Kidney tubule cell (primary cell): ENCODE results near the gene FMN2.

ENCODE experiments used
- DNase-seq: peaks from one replicate; pipeline ENCODE4 v3.0.0-alpha.2; 2018; ENCODE audit warnings: low spot score

The FMN2 gene

DNA sequence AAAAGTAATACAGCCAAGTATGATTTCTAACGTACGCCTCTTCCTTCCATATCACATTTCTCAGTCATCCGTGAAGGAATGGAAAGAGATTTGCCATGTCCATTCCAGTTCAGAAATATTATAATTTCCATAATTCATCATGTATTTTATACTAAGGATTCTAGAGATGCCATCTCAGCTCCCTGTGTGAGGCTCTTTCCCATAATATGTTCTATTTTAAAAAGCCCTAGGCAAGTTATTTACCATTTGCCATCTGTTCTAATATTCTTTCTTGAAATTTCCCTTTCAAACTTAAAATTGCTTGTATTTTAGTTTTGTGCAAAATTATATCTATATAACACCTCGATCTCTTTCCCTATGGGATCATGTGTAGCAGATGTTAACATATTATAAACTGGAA lies 106.7 kb downstream of the FMN2 start:
- DNase-seq = no peak

DNA sequence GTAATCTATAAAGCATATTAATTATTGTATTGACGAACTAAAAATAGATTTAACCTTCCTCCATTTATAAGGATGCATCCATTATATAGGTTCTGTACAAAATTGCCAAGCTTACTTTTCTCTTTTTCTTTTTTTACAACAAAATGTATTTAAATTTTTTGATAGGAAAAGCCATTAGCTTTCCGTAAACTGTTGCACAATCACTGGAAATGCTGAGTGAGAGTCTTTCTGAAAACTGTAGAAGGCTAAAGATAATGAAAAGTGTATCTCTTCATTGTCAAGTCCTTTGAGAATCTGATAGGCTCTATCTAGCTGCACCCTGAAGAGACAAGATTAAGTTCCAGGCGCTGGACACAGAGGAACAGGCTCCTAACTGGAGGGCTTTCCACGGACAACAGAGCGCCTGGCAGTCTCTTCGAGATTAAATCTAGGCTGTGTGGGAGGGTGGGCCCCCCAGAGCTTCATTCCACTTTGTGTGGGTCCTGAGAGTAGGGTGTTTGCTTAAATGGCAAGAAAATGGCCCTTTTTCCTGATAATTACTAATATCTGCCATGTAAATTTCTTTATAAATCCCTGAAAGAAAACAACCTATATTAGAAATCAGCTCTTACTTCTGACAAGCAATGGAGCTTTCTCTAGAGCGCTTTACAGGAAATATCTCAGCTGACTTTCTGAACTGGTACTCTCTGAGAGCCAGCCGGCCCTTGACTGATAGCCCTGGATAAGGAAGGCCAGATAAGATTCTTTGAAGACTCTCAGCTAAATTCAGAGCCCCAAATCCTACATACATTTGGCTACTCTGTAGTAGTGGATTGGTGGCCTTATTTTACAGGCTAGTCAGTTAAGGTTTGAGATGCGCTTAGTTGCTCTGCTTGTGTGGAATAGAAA lies 108.3 kb downstream of the FMN2 start:
- DNase-seq = no peak

DNA sequence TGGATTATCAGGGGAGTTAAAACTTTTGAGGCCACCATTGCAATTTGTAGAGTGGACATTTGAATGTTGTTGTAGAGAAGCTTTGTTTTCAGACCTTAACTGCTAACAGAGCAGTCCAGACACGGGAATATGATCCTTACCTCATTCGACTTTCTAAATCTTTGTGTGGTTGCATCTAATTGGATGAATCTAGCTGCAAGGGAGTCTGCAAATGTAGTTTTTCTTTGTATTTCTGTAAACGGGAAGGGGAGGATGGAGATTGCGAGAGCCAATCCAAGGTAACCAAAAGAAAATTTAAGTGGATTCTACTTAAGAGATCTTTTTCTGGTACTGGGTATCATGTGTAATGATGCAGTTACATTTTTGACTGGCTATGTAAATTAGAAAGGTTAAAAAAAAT lies 110.2 kb downstream of the FMN2 start:
- no peak for DNase-seq

DNA sequence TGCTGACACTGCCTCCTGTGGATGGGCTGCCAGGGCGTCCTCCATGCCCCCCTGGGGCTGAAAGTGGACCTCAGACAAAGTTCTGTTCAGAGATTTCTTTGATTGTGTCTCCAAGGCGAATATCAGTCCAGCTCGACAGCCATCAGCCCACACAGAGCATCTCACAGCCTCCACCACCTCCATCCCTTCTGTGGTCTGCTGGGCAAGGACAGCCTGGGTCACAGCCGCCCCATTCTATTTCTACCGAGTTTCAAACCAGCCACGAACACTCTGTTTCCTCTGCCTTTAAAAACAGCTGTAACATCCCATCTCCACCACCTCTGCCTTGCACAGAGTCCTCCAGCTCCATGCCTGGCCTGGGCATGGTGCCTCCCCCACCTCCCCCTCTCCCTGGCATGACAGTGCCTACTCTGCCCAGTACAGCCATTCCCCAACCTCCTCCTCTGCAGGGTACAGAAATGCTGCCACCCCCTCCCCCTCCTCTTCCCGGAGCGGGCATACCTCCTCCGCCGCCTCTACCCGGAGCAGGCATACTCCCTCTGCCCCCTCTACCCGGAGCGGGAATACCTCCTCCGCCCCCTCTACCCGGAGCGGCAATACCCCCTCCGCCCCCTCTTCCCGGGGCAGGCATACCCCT lies 115.5 kb downstream of the FMN2 start:
- no peak for DNase-seq

DNA sequence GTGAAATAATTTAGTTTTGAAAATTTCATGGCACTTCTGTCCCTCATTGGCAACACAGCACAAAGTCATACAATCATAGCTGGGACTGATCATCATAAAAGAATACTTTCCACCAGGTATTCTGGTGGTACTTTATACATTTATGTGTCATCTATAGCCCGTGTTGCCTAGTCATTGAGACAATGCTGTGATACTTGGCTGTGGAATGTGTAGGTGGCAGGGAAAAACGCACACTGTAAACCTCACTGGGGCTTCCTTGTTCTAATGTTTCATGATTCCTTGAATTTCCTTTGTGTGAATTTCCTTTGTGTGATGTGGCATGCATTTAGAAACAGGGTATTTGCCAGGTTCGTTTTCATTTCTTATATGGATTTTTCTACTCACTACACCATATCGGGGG lies 118.3 kb downstream of the FMN2 start:
- DNase-seq = no peak

DNA sequence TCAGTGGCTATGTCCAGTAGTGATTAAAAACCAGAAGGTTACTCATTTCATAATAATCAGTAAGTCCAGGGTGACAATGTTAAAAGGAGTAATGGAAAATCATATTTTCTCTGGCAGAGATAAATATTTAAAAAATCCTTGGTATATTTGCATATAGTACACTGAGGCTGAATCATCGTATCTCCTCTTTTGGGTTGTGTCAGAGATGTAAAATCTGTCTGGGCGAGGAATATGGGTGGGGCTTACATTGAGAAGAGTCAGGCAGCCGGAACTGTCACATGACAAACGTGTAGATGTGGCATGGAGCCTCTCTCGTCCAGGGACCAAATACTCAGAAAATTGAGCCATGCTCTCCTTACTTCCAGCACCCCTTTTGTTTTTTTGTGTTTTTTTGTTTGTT lies 120.9 kb downstream of the FMN2 start:
- no peak for DNase-seq

DNA sequence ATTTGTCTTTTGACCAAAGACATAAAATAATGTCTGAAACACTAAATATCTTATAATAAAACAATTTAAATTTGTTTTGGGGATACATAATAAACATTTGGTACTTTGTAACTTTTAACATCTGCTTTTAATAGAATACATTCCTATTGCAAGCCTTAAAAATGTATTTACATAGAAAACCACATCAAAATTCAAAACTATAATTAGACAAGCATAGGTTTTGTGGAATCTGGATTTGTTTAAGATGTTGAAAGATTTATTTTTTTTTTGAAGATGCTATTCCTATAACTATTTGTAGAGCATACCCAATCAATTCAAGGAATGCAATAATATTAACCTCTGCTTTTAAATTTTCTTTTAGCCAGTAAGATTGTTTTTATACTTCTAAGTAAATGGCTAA lies 125.7 kb downstream of the FMN2 start:
- DNase-seq = no peak

DNA sequence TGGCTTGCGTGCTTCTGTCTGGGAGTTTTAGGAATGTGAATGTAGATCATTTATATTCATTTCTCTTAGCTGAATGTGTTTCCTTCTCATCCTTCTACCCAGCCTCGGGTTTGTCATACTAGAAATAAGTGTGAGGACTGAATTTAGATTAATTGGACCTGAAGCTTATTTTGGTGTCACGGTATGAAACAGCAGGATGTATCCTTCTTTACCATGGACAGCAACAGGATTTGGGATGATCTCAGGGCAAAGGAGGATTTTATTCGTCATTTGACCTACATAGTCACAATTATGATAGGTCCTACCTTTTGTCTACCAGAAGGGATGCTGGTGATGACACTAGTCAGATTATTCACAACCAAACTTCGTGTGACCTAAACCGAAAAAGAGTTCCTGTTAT lies 127.4 kb downstream of the FMN2 start:
- DNase-seq = no peak

DNA sequence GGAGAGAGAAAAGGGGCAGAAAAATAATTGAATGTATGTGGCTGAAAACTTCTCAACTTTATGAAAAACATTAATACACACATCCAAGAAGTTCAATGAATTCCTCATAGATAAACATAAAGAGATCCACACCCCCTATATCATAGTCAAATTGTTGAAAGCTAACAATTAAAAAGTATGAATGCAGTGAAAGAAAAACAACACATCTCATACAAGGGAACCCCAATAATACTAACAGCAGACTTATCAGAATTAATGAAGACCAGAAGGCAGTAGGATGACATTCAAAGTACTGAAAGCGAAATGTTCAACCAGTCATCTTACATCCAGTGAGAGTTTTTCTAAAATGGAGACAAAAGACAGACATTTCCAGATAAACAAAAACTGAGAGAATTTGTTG lies 134.4 kb downstream of the FMN2 start:
- DNase-seq = no peak

DNA sequence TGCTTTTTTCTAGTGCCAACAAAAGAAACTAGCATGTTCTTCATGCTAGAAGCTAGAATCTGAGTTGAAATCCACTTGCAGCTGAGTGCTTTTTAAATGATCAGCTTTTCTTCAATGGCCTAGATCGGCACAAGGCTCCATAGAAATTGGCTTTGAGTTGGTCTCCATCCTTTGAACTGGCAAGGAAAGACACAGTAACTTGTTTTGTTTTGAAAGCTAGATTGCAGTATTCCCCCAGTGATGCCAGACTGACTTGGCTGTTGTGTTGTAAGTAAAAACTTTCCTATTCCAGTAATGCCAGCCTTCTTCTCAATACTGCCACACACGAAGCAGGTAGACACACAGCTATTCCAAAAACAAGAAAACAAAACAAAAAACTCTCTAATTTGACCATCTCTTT lies 139.1 kb downstream of the FMN2 start:
- DNase-seq = no peak

DNA sequence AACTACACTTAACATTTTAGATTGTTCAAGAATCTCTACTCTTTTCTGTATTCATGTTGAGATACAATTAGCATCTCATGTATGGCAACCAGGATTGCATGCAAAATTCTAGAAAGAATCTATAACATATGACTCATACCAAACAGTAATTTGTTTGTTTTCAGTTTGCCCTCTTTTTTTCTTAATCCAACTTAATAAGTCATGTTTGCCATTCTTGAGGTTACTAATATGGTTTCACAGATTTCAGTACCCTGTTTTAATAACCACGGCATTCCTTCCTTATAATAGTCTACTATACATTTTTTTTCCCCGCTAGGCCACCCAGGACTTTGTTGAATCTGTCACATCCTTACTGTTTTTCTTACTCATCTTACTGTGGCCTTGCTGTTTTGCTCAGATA lies 140.8 kb downstream of the FMN2 start:
- DNase-seq = no peak

DNA sequence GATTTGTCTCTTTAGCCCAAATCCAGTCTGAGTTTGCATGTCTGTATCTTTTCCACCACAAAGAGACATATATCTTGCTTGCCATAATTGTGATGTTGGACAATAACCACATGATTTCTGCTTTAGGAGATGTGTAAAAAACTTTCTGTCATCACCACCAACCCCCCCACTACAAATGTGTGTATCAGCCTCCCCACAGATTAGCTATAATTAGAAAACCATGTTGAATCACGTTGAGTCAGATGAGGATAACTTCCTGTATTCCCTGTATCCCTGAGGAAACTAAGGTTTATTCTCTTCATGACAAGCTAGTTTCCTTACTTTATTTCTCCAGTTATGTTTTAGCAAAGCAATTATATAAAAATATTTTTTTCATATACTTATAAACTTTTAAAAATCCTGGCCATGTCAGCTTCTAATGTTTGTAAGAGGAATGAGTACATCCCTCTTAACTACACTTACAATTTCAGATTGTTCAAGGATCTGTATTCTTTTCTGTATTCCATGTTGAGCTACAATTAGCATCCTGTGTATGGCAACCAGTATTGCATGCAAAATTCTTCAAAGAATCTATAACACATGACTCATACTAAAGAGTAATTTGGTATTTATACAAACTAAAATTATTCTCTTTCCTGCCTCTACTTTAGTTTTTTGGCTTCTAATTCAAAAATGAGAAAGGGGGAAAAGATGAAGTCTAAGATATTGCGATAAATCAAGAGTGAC lies 143.0 kb downstream of the FMN2 start:
- DNase-seq = no peak

DNA sequence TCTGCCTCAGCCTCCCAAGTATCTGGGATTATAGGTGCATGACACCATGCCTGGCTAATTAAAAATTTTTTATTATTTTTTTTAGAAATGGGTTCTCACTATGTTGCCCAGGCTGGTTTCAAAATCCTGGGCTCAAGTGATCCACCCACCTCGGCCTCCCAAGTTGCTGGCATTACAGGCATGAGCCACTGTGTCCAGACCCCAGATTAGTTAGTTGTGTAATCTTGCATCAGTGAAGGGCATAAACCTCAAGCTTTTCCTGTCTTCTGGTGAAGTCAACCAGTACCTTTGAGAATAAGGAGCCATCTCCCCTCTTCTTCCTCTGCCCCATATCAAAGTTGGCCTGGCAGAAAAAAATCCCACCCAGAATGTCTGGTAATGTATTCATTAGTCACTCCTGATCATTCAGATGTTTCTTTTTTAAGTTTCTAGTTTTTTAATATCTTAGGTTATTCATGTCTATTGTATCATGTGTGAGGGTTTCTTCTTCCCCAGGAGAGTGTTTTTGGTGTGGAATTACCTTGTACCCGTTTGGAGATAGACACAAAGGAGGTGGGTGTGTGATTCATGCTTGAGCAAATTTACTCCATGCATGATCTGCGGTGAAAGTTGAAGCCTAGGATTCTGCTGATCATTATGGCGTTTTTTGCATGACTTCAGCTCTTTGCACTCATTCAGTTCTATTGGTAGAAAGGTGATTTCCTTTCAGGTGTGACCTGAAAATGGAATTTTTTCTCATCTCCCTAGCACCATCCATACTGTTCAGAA lies 144.0 kb downstream of the FMN2 start:
- DNase-seq = no peak

DNA sequence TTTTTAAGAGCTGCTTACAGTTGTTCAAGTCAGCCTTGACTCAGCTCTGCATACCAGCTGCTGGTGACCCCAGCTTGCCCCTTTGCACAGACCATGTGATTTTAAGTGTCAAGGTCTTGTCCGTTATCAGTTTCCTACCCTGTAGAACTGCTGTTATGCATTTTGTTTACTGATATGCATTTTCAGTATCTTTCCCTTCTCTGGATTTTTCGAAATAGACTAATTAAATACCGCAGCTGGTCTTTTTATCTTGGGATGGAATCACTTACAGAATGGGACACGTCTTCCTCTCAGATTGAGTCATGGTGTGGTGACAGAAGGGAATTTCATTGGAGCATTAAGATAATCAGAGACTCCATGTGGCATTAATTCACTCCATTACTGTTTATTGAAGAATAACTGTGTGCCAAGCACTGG lies 145.6 kb downstream of the FMN2 start:
- no peak for DNase-seq

DNA sequence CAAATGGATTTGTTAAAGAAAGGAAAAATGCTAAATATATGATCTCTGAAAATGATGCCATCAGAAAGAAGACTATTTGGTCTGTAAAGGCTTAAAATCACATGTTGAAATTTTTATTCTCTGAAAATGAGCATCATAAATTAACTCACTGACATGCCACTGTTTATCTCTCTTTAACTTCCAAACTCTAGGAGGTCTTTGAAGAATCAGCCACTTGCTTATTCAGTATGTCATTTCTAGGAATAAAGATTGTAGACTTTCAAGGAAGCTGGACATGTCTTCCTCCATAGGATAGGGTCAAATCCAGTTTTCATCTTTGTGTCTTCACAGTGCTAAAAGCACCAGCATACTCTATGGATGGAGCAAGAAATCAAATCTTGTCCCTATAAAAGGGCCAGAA lies 147.6 kb downstream of the FMN2 start:
- no peak for DNase-seq

DNA sequence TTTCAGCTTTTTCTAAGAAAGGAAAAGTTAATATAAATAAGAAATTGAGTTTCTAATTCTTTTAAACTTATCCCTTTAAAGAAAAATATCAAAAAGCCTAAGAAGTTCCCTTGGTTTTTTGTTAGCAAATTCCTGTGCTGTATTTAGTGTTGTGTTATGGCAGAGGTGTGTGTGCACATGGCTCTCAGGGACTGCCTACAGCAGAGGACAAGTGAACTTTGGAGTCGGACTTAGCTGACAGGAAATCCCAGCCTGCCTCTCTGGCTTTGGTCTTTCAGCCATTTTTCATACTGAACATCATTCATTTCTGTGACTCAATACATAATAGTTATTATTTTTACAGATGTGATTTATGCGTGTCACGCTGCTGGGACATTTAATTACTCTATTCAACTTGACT lies 149.6 kb downstream of the FMN2 start:
- no peak for DNase-seq

DNA sequence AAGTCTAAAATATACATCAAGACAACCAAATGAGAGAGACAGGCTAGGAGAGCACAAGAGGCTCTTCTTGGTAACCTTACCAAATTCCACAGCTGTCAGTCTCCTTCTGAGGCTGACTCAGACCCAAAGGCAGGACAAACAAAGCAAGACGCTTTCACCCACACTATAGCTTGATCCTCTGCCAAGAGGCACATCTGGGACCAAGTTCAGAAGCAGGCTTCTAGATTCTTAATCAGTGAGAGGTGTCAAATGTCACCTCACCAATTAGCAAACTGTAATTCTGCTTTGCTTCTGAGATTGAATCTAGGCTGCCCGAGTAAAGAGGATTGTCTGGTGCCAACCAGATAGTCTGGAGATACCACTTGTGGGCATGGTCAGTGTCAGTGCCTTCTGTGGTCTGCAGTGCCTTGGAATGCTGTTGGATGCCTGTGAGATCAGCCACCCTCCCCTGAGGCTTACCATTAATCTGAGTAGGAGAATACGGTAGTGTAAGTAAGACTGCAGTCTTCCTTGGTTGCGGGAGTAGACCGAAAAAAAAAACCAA lies 151.0 kb downstream of the FMN2 start:
- DNase-seq = no peak

DNA sequence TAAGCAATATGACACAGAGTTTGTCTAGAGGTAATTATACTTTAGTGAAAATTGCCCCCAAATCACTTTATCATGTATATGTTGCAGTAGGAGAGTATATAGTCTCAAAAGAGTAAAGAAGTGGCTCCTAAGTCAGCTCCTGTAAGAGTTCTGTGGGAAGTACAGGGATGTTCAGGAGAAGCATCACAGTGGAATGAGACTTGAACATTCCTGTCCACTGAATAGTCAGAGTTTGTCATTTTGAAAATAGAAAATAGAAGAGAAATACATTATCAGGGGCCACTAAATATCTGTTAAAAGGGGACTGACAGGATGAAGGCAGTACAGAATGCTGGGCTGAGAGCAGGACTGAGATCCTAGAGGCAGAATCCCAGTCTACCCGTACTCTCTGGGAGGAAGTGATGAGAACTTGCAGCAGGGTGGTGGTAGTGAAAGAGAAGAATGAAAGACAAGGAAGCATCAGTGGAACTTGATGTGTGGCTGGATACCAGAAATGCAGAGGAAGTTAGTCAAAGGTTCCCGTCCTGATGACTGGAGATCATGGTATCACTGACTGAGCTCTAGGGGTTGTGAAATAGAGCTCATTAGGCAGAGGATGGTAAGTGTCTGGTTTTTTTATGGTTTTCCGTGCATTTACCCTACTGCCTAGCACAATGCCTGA lies 153.4 kb downstream of the FMN2 start:
- no peak for DNase-seq

DNA sequence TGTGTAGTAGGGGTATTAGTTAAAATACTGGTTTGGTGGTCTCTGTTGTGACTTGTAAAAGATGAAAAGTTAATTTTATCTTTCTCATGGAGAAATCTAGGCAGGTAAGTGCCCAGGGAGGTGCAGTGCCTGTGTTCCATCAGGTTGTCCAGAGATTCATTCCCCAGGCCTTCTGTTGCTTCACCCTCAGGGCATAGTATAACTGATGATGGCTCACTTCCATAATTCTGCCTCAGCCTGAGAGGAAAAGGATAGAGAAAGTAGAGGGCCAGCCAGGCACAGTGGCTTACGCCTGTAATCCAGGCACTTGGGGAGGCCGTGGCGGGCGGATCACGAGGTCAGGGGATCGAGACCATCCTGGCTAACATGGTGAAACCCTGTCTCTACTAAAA lies 153.9 kb downstream of the FMN2 start:
- no peak for DNase-seq

DNA sequence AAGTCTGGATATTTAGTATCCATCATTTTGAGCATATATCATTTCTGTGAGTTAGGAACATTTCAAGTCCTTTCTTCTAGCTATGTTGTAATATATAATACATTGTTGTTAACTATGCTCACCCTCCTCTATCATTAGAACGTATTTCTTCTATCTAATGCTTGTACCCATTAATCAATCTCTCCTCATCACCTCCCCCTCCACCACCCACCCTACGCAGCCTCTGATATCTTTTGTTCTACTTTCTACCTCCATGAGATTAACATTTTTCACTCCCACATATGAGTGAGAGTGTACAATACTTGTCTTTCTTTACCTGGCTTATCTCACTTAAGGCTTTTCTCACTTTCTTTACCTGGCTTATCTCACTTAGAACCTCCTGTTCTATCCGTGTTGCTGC lies 156.2 kb downstream of the FMN2 start:
- no peak for DNase-seq

DNA sequence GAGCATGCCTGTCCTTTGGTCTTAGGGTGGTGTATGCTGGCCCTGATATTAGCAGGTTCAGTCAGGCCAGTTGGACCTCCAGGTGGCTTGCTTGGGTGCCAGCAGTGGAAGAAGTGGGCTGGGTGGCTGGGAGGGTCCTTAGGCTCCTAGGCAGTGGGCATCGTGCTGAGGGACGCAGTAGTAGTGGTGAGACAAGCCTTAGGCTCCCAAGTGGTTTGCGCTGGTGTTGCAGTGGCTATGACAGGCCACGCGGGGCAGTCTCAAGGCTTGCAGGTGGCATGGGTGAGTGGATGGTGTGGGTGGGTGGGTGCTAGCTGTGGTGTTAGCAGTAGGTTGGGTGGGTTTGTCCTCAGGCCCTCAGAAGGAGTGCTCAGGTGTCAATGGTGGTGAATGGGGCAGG lies 162.3 kb downstream of the FMN2 start:
- no peak for DNase-seq
